ENCODE results near the gene PTGER4.

GRCh38 chr5:40681363-40682153, 1.8 kb downstream of the PTGER4 start:
- TF ChIP-seq CTCF (IDR thresholded peaks at IDR 0.05) (no peak), POLR2A (IDR thresholded peaks at IDR 0.05) (no peak)
